K562 (cell line): ENCODE measurements around the gene FBXO28. TPM values are rescaled to one million over a fixed set of nuclear protein-coding genes. Genes with fewer than 3 reads are reported as not detected.

ENCODE experiments used
- ARID3A ChIP-seq: IDR thresholded peaks from 2 replicates; pipeline ENCODE4 v1.6.1; 2012; ENCODE audit warnings: low read depth, low read length, improper control_type of control experiment, borderline replicate concordance
- BDP1 ChIP-seq: IDR thresholded peaks from 3 replicates; pipeline ENCODE4 v1.6.1; 2011; ENCODE audit not compliant: insufficient read length, insufficient read depth
- BRD9 ChIP-seq: fragments of 450-650 bp; IDR thresholded peaks from 2 replicates; pipeline ENCODE4 v1.6.1; 2018; ENCODE audit warnings: low read depth; ENCODE audit not compliant: partially characterized antibody
- CREM ChIP-seq: IDR thresholded peaks from 2 replicates; pipeline ENCODE4 v1.6.1; 2014; ENCODE audit warnings: antibody characterized with exemption, low read depth
- DNMT1 ChIP-seq: fragments of 450-650 bp; IDR thresholded peaks from 2 replicates; pipeline ENCODE4 v1.6.1; 2016; ENCODE audit warnings: antibody characterized with exemption, mild to moderate bottlenecking
- FOXJ3 ChIP-seq: sonication (generic); formaldehyde crosslinking; IDR thresholded peaks from 2 replicates; pipeline ENCODE4 v1.4.0; 2020; ENCODE audit warnings: mild to moderate bottlenecking, missing genetic modification reagents
- GTF2E2 ChIP-seq: fragments of 200-800 bp; sonication (Bioruptor generic); IDR thresholded peaks from 2 replicates; pipeline ENCODE4 v1.6.1; 2016; ENCODE audit warnings: missing genetic modification characterization, missing compliant biosample characterization
- HDAC8 ChIP-seq: fragments of 450-650 bp; IDR thresholded peaks from 2 replicates; pipeline ENCODE4 v1.6.1; 2016; ENCODE audit warnings: mild to moderate bottlenecking, missing genetic modification characterization, moderate library complexity, missing compliant biosample characterization
- MAFG ChIP-seq: fragments of 450-650 bp; conservative IDR thresholded peaks from 2 replicates; pipeline ENCODE4 v1.6.1; 2016; ENCODE audit warnings: missing genetic modification characterization, missing compliant biosample characterization
- NELFE ChIP-seq: IDR thresholded peaks from 2 replicates; pipeline ENCODE4 v1.6.1; 2011; ENCODE audit warnings: mild to moderate bottlenecking; ENCODE audit not compliant: insufficient read depth, insufficient read length
- NEUROD1 ChIP-seq: fragments of 150-350 bp; IDR thresholded peaks from 2 replicates; pipeline ENCODE4 v1.6.1; 2014; ENCODE audit warnings: borderline replicate concordance, low read length, low read depth; ENCODE audit not compliant: partially characterized antibody
- PHF21A ChIP-seq: fragments of 450-650 bp; IDR thresholded peaks from 2 replicates; pipeline ENCODE4 v1.6.1; 2017; ENCODE audit warnings: low read depth, borderline replicate concordance
- POLR2B ChIP-seq: fragments of 450-650 bp; IDR thresholded peaks from 2 replicates; pipeline ENCODE4 v1.6.1; 2018; ENCODE audit warnings: low read depth; ENCODE audit not compliant: partially characterized antibody
- SIN3A ChIP-seq, 2 experiments: fragments of 150-350 bp in 1 of 2; IDR thresholded peaks; 2 replicates each; pipeline ENCODE4 v1.6.1; 2011 to 2016; ENCODE audit warnings: borderline replicate concordance in 2 of 2, low read depth in 2 of 2, low read length in 2 of 2, mild to moderate bottlenecking in 2 of 2, moderate library complexity in 2 of 2; ENCODE audit not compliant: control insufficient read depth in 1 of 2
- SMARCC2 ChIP-seq: fragments of 450-650 bp; IDR thresholded peaks from 2 replicates; pipeline ENCODE4 v1.6.1; 2017; ENCODE audit warnings: antibody characterized with exemption, moderate library complexity, mild to moderate bottlenecking, low read depth
- STAG1 ChIP-seq: sonication (generic); formaldehyde crosslinking; IDR thresholded peaks from 2 replicates; pipeline ENCODE4 v1.5.0; 2020; ENCODE audit warnings: missing genetic modification reagents, borderline replicate concordance
- TCF7 ChIP-seq: sonication (generic); IDR thresholded peaks from 2 replicates; pipeline ENCODE4 v1.6.1; 2016; ENCODE audit warnings: antibody characterized with exemption, borderline replicate concordance
- TRIM24 ChIP-seq, 2 experiments: fragments of 450-650 bp; IDR thresholded peaks; 2 replicates each; pipeline ENCODE4 v1.6.1; 2016
- ZBTB33 ChIP-seq: sonication (generic); formaldehyde crosslinking; IDR thresholded peaks from 2 replicates; pipeline ENCODE4 v1.8.1; 2023; ENCODE audit warnings: mild to moderate bottlenecking, missing genetic modification reagents
- ZBTB7A ChIP-seq: IDR thresholded peaks from 2 replicates; pipeline ENCODE4 v1.6.1; 2011; ENCODE audit warnings: low read depth, mild to moderate bottlenecking, low read length, moderate library complexity, borderline replicate concordance; ENCODE audit not compliant: control insufficient read depth
- ZBTB8A ChIP-seq: fragments of 450-650 bp; IDR thresholded peaks from 2 replicates; pipeline ENCODE4 v1.6.1; 2018; ENCODE audit warnings: mild to moderate bottlenecking, moderate library complexity; ENCODE audit not compliant: partially characterized antibody
- ZEB2 ChIP-seq: fragments of 450-650 bp; IDR thresholded peaks from 2 replicates; pipeline ENCODE4 v1.6.1; 2016
- ZKSCAN1 ChIP-seq: fragments of 150-350 bp; IDR thresholded peaks from 2 replicates; pipeline ENCODE4 v1.6.1; 2016; ENCODE audit warnings: low read depth, low read length
- ZNF174 ChIP-seq: fragments of 250-450 bp; sonication (Bioruptor Pico); IDR thresholded peaks from 2 replicates; pipeline ENCODE4 v1.4.0; 2020; ENCODE audit warnings: mild to moderate bottlenecking
- ZNF408 ChIP-seq: fragments of 250-450 bp; sonication (Bioruptor Pico); IDR thresholded peaks from 2 replicates; pipeline ENCODE4 v1.4.0; 2020; ENCODE audit warnings: low read depth, mild to moderate bottlenecking, moderate library complexity
- ZNF41 ChIP-seq: fragments of 250-450 bp; sonication (Bioruptor Pico); conservative IDR thresholded peaks from 2 replicates; pipeline ENCODE4 v1.4.0; 2020; ENCODE audit warnings: mild to moderate bottlenecking
- ZNF780A ChIP-seq: fragments of 250-450 bp; sonication (Bioruptor Pico); IDR thresholded peaks from 2 replicates; pipeline ENCODE4 v1.5.0; 2021; ENCODE audit warnings: mild to moderate bottlenecking
- polyA plus RNA-seq, 8 experiments: library from polyadenylated mRNA; depleted of rRNA in 4 of 8; stranded (reverse) in 5 of 8; unstranded in 3 of 8; fragments of >200 nt; fragmentation: Nextera tagmentation in 2 of 8; fragmentation: Illumina TruSeq in 1 of 8; extraction: Ambion mirVana in 2 of 8; extraction: Trizol in 1 of 8; gene quantifications; 2 replicates each; pipeline versions ENCODE4 v1.2.1 to v1.2.3, GENCODE V29; 2011 to 2014; ENCODE audit warnings: inconsistent platforms in 1 of 8, missing spikeins in 1 of 8
- total RNA-seq, 7 experiments: library from RNA; depleted of rRNA in 6 of 7; stranded (reverse); fragments of >200 nt in 6 of 7; fragmentation: Illumina TruSeq in 2 of 7; extraction: Trizol in 2 of 7; gene quantifications; 2 replicates each; pipeline versions ENCODE4 v1.2.1 to v1.2.3, GENCODE V29; 2011 to 2021; ENCODE audit warnings: low replicate concordance in 1 of 7

FBXO28 gene
- total and polyA plus RNA-seq, 9 of the 15 experiments (the other 6 are each of a cell fraction or from before 2014, with no cell fraction given), result 4.1 to 34.8 (median 25.3) TPM

GRCh38 chr1:224182057-224182865 is 68.3 kb downstream of the FBXO28 start (continued):
- TF ChIP-seq HDAC8 (tag) (no peak), ZNF41 (CRISPR knock-in tag) (no peak), ZBTB33 (CRISPR knock-in tag) (no peak), TRIM24 (IDR thresholded peaks at IDR 0.05) (no peak), ZEB2 (0 out of 2 replicates have a peak, but pooled peaks have one; percentile 52), NELFE (no peak), MAFG (tag) (no peak), BDP1 (no peak), POLR2B (no peak), DNMT1 (no peak), ARID3A (no peak), TCF7 (no peak), CREM (no peak), ZNF780A (CRISPR knock-in tag) (no peak; the same call in 1 of the 2 replicates), GTF2E2 (tag) (no peak), NEUROD1 (no peak), BRD9 (no peak), STAG1 (CRISPR knock-in tag) (no peak), ZNF174 (CRISPR knock-in tag) (no peak), ZBTB8A (no peak), ZBTB7A (no peak), SIN3A (IDR thresholded peaks at IDR 0.05; ENCODE audit: borderline replicate concordance in 2 of 2, control insufficient read depth in 1 of 2, low read depth in 2 of 2, low read length in 2 of 2) (no peak), PHF21A (no peak), ZKSCAN1 (no peak), FOXJ3 (no peak), SMARCC2 (no peak), ZNF408 (CRISPR knock-in tag) (no peak)
